ENCODE measurements around the gene CPXM2.

- TF ChIP-seq, protein P1, sequence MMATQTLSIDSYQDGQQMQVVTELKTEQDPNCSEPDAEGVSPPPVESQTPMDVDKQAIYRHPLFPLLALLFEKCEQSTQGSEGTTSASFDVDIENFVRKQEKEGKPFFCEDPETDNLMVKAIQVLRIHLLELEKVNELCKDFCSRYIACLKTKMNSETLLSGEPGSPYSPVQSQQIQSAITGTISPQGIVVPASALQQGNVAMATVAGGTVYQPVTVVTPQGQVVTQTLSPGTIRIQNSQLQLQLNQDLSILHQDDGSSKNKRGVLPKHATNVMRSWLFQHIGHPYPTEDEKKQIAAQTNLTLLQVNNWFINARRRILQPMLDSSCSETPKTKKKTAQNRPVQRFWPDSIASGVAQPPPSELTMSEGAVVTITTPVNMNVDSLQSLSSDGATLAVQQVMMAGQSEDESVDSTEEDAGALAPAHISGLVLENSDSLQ (IDR thresholded peaks at IDR 0.05), result no peak
- TF ChIP-seq FOXM1 (IDR thresholded peaks at IDR 0.05; ENCODE audit: borderline replicate concordance) (no peak), FOXA1 (IDR thresholded peaks at IDR 0.05) (no peak), SP1 (IDR thresholded peaks at IDR 0.05) (no peak), ZNF384 (IDR thresholded peaks at IDR 0.05) (no peak), FOXK2 (IDR thresholded peaks at IDR 0.05) (no peak), NFRKB (IDR thresholded peaks at IDR 0.05) (no peak), TARDBP (IDR thresholded peaks at IDR 0.05) (no peak), BHLHE40 (IDR thresholded peaks at IDR 0.05; ENCODE audit: borderline replicate concordance) (no peak), HDGF (IDR thresholded peaks at IDR 0.05; ENCODE audit: borderline replicate concordance) (no peak)
Measured at GRCh38 chr10:123913688-123914268, 22.2 kb upstream of the CPXM2 start.
